Right ventricle myocardium superior (tissue), 1 donor: ENCODE measurements around the gene TAMALIN. TPM values are rescaled to one million over a fixed set of nuclear protein-coding genes. Genes with fewer than 3 reads are reported as not detected.
A peak's percentile ranks its signal among the peaks of the same experiment; 100 is the strongest.
"Not testable (repeated sequence)": the region's sequence is repeated elsewhere in the genome, so short reads cannot be mapped to it uniquely, and the experiment has no call there.

Source experiments
- ATAC-seq: fragments of 200-7000 bp; cut with Tn5 transposase; one replicate; pipeline ENCODE4 v1.9.1; 2020; ENCODE audit warnings: mild to moderate bottlenecking; ENCODE audit not compliant: poor library complexity
- DNase-seq: peaks from one replicate; pipeline ENCODE4 v3.0.0-alpha.2; 2020
- intact Hi-C: fragments of 100-400 bp; cut with DNase I; formaldehyde crosslinking; loops from one replicate; pipeline ENCODE4 v1.11.2; 2022
- total RNA-seq: library from RNA; stranded (reverse); fragmentation: NEBNext Ultra II Directional; extraction: Animal tissue kit (Norgen Biotek cat#: 25700); gene quantifications from one replicate; pipeline ENCODE4 v1.2.1, GENCODE V29; 2021
- donor health status: DM: no; HTN: yes; CAD: no; lungs with severe emphysema.

TAMALIN gene
- total RNA-seq, 1 donor from 2014 or later = 19.8 TPM

DNA sequence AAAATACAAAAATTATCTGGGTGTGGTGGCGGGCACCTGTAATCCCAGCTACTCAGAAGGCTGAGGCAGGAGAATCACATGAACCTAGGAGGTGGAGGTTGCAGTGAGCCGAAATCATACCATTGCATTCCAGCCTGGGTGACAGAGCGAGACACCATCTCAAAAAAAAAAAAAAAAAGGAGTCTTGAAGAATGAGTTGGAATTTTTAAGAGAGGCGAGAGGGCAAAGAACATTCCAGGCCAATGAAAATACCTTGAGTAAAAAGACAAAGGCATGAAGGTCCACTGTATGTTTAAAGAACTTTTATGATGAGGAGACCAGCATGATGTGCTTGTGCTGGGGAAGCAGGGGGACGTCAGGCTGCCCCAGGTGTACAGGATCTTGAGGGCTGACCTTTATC, 27.4 kb upstream of the TAMALIN start:
- intact Hi-C loops, DNase-seq, ATAC-seq: not testable (repeated sequence)

DNA sequence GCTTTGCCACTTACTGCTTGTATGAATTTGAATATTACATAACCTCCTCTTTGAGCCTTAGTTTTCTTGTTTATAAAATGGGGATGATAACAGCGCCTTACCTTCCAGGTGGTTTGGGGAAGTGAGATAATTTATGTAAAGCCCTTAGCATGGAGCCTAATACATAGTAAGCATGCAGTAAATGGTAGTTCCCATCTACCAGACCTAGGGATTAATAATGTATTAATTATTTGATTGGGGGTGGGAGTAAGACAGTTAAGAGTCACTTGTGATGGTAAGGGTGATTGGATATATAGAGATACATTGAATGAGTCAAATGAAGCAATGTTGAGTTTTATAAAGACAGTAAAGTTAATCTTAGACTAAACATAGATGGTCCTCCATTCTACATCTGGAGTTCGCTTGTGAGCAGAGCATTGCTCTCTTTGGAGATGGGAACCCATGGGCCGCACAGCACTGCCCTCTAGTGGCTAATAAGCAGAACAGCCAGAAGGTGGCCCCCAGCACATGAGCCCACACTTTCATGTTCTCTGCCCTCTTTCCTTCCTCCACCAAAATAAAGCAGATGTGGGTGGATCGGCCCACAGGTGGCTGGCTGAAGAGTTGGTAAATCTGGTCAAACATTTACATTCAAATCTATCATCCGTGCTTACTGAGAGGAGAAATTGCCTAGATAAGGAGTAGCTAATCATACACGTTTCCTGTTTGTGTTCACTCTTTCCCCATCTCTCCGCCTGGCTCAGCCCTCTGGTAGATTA, 26.5 kb upstream of the TAMALIN start:
- intact Hi-C loops = loop anchor here (5.0 kb wide), 1 partner anchor 88 kb away; no protein-coding TSS in a partner anchor
- DNase-seq (peak; percentile 80), ATAC-seq (peak; percentile 95)

- DNase-seq (no peak), ATAC-seq (no peak)
- intact Hi-C loops = loop anchor here (5.0 kb wide), 1 partner anchor 88 kb away; no protein-coding TSS in a partner anchor
Measured at GRCh38 chr12:51980809-51981127, 26.0 kb upstream of the TAMALIN start.

DNA sequence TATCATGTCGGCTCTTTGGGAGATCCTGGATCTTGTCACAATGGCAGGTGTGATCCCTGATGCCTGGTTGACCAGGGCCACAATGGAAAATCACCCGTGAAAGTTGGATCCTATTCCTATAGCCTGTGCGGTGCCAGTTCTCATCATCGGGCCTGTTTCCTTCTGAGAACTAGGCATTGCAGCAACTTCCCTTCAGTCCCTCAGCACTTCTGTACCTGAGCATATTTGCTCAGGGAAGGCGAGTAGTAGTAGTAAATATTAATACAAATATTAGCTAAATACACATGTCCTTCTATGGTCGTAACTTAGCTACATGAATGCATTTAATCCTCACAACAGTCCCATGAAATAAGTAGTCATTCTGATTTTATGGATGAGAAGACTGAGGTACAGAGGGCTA, 22.1 kb upstream of the TAMALIN start:
- intact Hi-C loops = loop anchor here (5.0 kb wide), 2 partner anchors 38 to 92 kb away; no protein-coding TSS in a partner anchor
- ATAC-seq = no peak
- no peak for DNase-seq

DNA sequence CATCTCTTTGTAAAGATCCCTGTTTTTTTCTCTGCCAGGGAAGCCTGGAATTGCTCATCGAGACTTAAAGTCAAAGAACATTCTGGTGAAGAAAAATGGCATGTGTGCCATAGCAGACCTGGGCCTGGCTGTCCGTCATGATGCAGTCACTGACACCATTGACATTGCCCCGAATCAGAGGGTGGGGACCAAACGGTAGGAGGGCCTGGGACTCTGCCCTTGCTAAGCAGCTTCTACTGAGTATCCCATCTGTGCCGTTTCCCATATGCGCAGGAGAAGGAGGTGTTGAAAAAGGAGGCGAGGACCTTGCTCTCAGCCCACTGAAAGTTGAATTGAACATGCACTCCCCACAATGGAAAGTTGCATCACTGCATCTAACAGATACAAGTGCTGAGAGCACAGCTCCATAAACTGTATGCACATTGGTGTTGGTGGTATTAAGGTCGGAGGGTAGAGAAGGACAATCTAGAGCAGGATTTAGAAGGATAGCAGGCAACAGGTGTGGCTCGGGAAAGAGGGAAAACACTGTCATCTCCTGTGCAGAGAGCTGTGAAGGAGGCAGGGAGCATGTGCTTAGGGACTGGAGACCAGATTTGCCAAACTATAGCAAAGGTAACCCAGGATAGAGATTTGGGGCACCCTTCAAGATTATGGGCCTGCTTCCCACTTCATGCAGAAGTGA, 21.5 kb upstream of the TAMALIN start:
- no peak for DNase-seq
- ATAC-seq = no peak
- intact Hi-C loops = loop anchor here (5.0 kb wide), 1 partner anchor 37 kb away; no protein-coding TSS in a partner anchor

- ATAC-seq (no peak), DNase-seq (no peak)
- intact Hi-C loops = loop anchor here (5.0 kb wide), 1 partner anchor 35 kb away; no protein-coding TSS in a partner anchor
Measured at GRCh38 chr12:51986834-51987233, 19.9 kb upstream of the TAMALIN start.

DNA sequence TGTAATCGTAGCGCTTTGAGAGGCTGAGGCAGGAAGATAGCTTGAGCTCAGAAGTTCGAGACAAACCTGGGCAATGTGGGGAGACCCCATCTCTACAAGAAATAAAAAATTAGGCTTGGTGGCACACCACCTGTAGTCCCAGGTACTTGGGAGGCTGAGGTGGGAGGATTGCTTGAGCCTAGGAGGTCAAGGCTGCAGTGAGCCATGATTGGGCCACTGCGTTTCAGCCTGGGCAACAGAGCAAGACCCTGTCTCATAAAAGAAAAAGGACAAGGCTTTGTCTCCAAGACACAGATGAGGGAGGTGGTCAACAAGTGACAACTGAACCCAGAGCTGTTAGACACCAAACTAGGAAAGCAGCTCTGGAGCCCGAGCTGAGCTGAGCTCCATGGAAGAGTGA, 14.5 kb upstream of the TAMALIN start:
- intact Hi-C loops = no loop called here
- ATAC-seq (no peak), DNase-seq (no peak)

DNA sequence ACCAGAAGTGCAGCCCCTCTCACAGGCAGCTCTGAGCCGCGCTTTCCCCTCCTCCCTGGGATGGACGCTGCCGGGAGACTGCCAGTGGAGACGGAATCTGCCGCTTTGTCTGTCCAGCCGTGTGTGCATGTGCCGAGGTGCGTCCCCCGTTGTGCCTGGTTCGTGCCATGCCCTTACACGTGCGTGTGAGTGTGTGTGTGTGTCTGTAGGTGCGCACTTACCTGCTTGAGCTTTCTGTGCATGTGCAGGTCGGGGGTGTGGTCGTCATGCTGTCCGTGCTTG, 12.3 kb upstream of the TAMALIN start:
- no peak for ATAC-seq

GRCh38 chr12:51994959-51995358, 11.8 kb upstream of the TAMALIN start:
- no peak for ATAC-seq
- no peak for DNase-seq
- intact Hi-C loops = no loop called here

More for the DNA sequence above, 12.3 kb upstream of the TAMALIN start:
- no peak for DNase-seq
- intact Hi-C loops = no loop called here

DNA sequence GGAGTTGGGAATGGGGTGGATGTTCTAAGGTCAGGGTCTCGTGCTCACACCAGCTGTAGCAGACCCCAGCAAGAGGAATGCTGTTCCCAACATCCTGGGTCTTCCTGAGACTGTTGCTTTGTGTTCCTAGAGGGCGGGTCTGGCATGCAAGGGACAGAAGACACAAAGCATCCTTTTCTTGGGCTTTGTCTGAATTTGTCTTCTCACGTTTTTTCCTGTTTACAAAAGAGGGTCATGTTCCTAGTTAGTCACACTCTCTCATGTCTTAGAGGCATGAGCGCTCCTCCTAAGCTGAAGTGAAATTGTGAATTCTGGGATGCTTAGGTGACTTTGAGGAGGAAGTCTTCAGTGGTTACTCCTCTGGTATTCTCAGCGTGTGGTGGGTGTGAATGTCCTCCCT, 9.6 kb upstream of the TAMALIN start:
- ATAC-seq = no peak
- intact Hi-C loops = no loop called here
- DNase-seq = no peak

- intact Hi-C loops = loop anchor here (5.0 kb wide), 1 partner anchor 79 kb away; no protein-coding TSS in a partner anchor
- DNase-seq = no peak
- no peak for ATAC-seq
Measured at GRCh38 chr12:52003016-52003550, 3.7 kb upstream of the TAMALIN start.

- DNase-seq = no peak
- intact Hi-C loops = loop anchor here (5.0 kb wide), 1 partner anchor 79 kb away; no protein-coding TSS in a partner anchor
- ATAC-seq = no peak
Measured at GRCh38 chr12:52003591-52003990, 3.2 kb upstream of the TAMALIN start.

DNA sequence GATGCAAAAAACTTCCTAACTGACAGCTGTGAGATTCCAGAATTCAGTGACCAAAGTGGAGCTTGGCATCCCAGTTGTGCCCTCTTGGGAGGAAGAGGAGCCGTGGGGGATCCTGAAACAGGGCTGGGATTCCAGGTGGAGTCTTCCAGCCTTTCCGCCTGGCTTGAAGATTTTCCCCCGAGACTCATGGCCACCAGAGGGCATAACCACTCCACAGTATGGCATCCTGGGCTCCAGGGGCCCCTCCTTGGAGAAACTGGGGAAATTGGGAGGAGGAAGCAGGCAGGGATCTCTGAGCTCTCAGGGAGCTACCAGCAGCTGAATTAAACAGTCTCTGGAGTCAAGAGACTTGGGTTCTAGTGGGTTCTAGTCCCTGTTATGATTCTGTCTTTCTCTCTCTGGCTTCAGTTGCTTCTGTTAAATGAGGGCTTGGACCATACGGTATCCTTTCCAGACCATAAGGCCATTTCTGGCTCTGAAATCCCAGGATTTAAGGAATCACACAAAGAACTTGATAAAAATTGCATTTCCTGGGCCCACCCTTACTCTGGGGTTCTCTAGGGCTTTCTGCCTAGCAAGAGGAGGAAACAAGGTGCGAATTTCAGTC, 2.6 kb upstream of the TAMALIN start:
- intact Hi-C loops = loop anchor here (5.0 kb wide), 1 partner anchor 78 kb away; no protein-coding TSS in a partner anchor
- DNase-seq (peak; percentile 61), ATAC-seq (peak; percentile 29)

GRCh38 chr12:52005218-52005902, 1.4 kb upstream of the TAMALIN start:
- ATAC-seq (no peak), DNase-seq (no peak)

DNA sequence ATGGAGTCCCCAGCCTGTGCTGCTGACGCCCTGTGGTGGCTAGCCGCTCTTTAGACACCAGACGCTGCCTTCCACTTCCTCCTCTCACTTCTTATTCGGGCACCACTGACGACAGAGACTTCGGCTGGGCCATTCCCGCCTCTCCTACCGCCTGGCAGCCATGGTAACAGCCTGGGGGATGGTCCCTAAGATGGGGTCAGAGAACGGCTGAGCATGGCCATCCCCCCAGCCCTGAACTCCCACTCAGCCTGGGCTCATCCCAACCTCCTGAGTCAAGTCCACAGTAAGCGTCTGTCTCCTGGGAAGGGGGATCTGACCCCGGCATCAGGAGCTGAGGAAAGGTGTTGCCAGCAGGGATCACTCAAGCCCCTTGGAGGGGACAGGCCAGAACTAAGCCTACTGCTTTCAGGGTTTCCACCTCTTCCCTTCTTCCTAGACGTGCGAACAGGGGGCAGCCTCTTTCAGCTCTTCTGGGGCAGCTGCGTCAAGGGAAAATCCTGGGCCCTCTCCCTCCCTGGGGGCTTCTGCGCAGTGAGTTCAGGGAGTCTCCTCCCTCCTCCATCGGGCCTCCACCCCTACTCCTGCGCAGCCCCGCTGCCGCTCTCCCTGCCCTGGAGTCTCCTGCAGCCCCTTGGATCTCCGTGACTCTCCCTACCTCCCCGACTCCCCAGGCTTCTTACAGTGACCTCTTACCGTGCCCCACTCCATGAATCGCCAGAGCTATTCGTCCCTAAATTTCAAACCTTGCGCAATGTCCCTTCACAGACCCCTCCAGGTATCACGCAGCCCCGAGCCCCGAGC, 643 bp upstream of the TAMALIN start:
- intact Hi-C loops = no loop called here
- DNase-seq (peak; percentile 79), ATAC-seq (peak; percentile 11)

More at GRCh38 chr12:52005218-52005902, 1.4 kb upstream of the TAMALIN start:
- intact Hi-C loops = no loop called here

DNA sequence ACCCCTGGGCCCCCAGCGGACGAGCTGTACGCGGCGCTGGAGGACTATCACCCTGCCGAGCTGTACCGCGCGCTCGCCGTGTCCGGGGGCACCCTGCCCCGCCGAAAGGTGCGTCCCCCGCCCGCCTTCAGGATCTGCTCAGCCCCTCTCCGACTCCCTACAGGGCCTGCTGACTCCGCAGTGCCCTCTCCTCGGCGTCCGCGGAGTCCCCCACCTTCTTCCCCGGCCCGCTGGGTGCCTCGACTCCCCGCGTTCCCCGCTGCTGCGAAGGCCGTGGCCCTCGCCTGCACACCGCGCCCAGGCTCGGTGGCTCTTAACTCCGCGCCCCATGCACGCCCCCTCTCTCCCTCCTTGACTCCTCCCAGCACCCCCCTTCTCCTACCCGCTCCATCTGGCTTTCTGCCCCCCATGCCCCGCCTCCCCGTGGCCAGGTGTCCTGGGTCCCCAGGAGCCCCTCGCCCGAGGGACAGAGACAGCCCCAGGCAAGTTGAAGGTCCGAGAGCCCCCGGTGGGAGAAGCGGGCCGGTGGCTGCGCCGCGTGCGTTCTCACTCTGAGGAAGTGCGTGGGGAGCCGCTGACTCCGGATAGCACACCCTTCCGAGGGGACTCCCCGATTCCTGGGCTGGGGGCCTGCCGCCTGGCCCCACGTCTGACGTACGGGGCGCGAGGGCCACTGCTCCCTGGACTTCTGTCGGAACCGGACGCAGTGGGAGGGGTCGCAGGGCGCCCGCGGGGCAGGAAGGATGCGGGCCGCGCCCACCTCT, 594 bp downstream of the TAMALIN start:
- peak; percentile 31 for ATAC-seq
- intact Hi-C loops = no loop called here
- DNase-seq = peak; percentile 76

- ATAC-seq (no peak), DNase-seq (no peak)
- intact Hi-C loops = no loop called here
Measured at GRCh38 chr12:52007982-52008510, 1.3 kb downstream of the TAMALIN start.
